Liver (tissue), 3 donors: ENCODE data around the gene CD9.

Experiments used
- TAF1 ChIP-seq: conservative IDR thresholded peaks from 2 replicates; pipeline ENCODE4 v1.6.1; 2016; ENCODE audit warnings: antibody characterized with exemption, mild to moderate bottlenecking
- TF ChIP-seq, protein P1 (sequence below): fragments of 150-350 bp; IDR thresholded peaks from 2 replicates; pipeline ENCODE4 v1.5.1; 2017; ENCODE audit warnings: improper control_type of control experiment, low read depth, low read length; ENCODE audit not compliant: missing input control
- TF ChIP-seq, protein P2 (sequence below): IDR thresholded peaks from 2 replicates; pipeline ENCODE4 v1.6.1; 2016; ENCODE audit warnings: antibody characterized with exemption, mild to moderate bottlenecking
- TF ChIP-seq, protein P3 (sequence below): IDR thresholded peaks from 2 replicates; pipeline ENCODE4 v1.6.1; 2016; ENCODE audit warnings: antibody characterized with exemption
- donor health status: healthy.
- donor health status: healthy.

DNA sequence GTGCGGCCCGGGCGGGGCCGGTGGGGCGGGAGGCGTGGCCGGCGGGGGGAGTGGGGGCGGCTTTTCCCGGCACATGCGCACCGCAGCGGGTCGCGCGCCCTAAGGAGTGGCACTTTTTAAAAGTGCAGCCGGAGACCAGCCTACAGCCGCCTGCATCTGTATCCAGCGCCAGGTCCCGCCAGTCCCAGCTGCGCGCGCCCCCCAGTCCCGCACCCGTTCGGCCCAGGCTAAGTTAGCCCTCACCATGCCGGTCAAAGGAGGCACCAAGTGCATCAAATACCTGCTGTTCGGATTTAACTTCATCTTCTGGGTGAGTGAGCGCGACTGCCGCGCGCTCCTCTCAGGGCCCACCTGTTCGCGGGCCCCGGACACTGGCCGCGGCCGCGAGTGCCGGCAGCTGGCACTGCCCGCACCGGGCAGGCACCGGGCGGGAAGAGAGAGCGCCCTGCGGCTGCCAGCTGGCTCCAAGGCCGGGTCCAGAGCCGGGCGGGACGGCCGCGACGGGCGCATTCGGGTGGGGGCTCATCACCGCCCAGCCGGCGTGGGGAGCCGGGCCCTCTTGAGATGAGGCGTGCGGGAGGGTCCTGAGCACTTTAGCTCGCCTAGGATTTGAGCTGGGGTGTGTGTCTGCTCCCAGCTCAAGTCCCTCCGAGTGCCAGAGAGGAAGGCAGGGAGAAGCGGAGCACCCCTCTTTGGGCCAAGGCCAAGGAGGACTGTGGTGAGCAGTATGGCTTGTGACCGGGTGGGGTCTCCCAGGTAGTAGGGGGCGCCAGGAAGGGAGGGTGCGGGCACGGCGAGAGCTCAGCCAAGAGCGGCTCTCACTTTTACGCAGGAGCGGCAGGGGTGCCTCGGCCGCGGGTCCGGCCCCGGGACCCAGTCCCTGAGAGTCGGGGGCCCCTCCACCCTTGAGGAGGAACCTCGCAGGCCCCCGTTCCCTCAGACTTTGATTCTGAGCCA, at the start of gene CD9:
- TF ChIP-seq, protein P1, sequence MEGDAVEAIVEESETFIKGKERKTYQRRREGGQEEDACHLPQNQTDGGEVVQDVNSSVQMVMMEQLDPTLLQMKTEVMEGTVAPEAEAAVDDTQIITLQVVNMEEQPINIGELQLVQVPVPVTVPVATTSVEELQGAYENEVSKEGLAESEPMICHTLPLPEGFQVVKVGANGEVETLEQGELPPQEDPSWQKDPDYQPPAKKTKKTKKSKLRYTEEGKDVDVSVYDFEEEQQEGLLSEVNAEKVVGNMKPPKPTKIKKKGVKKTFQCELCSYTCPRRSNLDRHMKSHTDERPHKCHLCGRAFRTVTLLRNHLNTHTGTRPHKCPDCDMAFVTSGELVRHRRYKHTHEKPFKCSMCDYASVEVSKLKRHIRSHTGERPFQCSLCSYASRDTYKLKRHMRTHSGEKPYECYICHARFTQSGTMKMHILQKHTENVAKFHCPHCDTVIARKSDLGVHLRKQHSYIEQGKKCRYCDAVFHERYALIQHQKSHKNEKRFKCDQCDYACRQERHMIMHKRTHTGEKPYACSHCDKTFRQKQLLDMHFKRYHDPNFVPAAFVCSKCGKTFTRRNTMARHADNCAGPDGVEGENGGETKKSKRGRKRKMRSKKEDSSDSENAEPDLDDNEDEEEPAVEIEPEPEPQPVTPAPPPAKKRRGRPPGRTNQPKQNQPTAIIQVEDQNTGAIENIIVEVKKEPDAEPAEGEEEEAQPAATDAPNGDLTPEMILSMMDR, result no peak
- TF ChIP-seq, protein P2, sequence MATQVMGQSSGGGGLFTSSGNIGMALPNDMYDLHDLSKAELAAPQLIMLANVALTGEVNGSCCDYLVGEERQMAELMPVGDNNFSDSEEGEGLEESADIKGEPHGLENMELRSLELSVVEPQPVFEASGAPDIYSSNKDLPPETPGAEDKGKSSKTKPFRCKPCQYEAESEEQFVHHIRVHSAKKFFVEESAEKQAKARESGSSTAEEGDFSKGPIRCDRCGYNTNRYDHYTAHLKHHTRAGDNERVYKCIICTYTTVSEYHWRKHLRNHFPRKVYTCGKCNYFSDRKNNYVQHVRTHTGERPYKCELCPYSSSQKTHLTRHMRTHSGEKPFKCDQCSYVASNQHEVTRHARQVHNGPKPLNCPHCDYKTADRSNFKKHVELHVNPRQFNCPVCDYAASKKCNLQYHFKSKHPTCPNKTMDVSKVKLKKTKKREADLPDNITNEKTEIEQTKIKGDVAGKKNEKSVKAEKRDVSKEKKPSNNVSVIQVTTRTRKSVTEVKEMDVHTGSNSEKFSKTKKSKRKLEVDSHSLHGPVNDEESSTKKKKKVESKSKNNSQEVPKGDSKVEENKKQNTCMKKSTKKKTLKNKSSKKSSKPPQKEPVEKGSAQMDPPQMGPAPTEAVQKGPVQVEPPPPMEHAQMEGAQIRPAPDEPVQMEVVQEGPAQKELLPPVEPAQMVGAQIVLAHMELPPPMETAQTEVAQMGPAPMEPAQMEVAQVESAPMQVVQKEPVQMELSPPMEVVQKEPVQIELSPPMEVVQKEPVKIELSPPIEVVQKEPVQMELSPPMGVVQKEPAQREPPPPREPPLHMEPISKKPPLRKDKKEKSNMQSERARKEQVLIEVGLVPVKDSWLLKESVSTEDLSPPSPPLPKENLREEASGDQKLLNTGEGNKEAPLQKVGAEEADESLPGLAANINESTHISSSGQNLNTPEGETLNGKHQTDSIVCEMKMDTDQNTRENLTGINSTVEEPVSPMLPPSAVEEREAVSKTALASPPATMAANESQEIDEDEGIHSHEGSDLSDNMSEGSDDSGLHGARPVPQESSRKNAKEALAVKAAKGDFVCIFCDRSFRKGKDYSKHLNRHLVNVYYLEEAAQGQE, result no peak
- TF ChIP-seq TAF1, result no peak
- TF ChIP-seq, protein P3, sequence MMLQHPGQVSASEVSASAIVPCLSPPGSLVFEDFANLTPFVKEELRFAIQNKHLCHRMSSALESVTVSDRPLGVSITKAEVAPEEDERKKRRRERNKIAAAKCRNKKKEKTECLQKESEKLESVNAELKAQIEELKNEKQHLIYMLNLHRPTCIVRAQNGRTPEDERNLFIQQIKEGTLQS, result no peak
